Activated effector memory CD4-positive, alpha-beta T cell treated with Interleukin-2 at 50 U/mL for 16 hours (primary cell): Measurements from ENCODE around the gene COPS4.
"Not testable (repeated sequence)": the region's sequence is repeated elsewhere in the genome, so short reads cannot be mapped to it uniquely, and the experiment has no call there.

Source experiments
- DNase-seq: peaks from one replicate; pipeline ENCODE4 v3.0.0-alpha.2; 2020

COPS4 gene

GRCh38 chr4:83034630-83035494 lies at the start of gene COPS4:
TSS of gene COPS4 (plus strand) at chr4:83035183. CDS start at chr4:83035225, 42 bp downstream.
- DNase-seq = peak; percentile 93

- DNase-seq = not testable (repeated sequence)
Observed at GRCh38 chr4:82987519-82987918, 47.5 kb upstream of the COPS4 start.

- no peak for DNase-seq
Observed at GRCh38 chr4:82988323-82988832, 46.6 kb upstream of the COPS4 start.

- DNase-seq = no peak
Observed at GRCh38 chr4:82989575-82990429, 45.2 kb upstream of the COPS4 start.

- DNase-seq = no peak
Observed at GRCh38 chr4:82994834-82995233, 40.1 kb upstream of the COPS4 start.

- DNase-seq = no peak
Observed at GRCh38 chr4:82998898-82999297, 36.1 kb upstream of the COPS4 start.

- no peak for DNase-seq
Observed at GRCh38 chr4:83002329-83002728, 32.7 kb upstream of the COPS4 start.

GRCh38 chr4:83003044-83003791 lies 31.8 kb upstream of the COPS4 start:
- not testable (repeated sequence) for DNase-seq

GRCh38 chr4:83009529-83009928 lies 25.5 kb upstream of the COPS4 start:
- no peak for DNase-seq

- no peak for DNase-seq
Observed at GRCh38 chr4:83010111-83010521, 24.9 kb upstream of the COPS4 start.

- peak; percentile 83 for DNase-seq
Observed at GRCh38 chr4:83010522-83011318, 24.3 kb upstream of the COPS4 start, which contains the start of gene LIN54. TSS of gene LIN54 (minus strand) at chr4:83010823. CDS start at chr4:82984844, 25,979 bp downstream.

- no peak for DNase-seq
Observed at GRCh38 chr4:83011689-83012199, 23.2 kb upstream of the COPS4 start.

GRCh38 chr4:83012200-83012686 lies 22.7 kb upstream of the COPS4 start:
- DNase-seq = peak; percentile 2

- DNase-seq = peak; percentile 97
Observed at GRCh38 chr4:83012687-83013419, 22.1 kb upstream of the COPS4 start.

GRCh38 chr4:83013420-83013867 lies 21.5 kb upstream of the COPS4 start:
- no peak for DNase-seq

GRCh38 chr4:83013902-83014301 lies 21.1 kb upstream of the COPS4 start:
- DNase-seq = no peak

GRCh38 chr4:83019794-83020494 lies 15.0 kb upstream of the COPS4 start:
- no peak for DNase-seq

- no peak for DNase-seq
Observed at GRCh38 chr4:83022724-83023450, 12.1 kb upstream of the COPS4 start.

GRCh38 chr4:83023599-83023998 lies 11.4 kb upstream of the COPS4 start:
- not testable (repeated sequence) for DNase-seq
